ENCODE results near the gene SNRNP35.

GRCh38 chr12:123488539-123489230, 30.7 kb downstream of the SNRNP35 start:
- TF ChIP-seq CTCF (IDR thresholded peaks at IDR 0.05) = no peak
- no peak for TF ChIP-seq POLR2A (IDR thresholded peaks at IDR 0.05)

Measured in Peyer's patch (tissue), 4 donors.